ENCODE measurements around the gene FXN. TPM values are rescaled to one million over a fixed set of nuclear protein-coding genes. Genes with fewer than 3 reads are reported as not detected.

Gene FXN
- total RNA-seq, 4 donors from 2014 or later: 1.8 to 6.1 (median 3.9) TPM

DNA sequence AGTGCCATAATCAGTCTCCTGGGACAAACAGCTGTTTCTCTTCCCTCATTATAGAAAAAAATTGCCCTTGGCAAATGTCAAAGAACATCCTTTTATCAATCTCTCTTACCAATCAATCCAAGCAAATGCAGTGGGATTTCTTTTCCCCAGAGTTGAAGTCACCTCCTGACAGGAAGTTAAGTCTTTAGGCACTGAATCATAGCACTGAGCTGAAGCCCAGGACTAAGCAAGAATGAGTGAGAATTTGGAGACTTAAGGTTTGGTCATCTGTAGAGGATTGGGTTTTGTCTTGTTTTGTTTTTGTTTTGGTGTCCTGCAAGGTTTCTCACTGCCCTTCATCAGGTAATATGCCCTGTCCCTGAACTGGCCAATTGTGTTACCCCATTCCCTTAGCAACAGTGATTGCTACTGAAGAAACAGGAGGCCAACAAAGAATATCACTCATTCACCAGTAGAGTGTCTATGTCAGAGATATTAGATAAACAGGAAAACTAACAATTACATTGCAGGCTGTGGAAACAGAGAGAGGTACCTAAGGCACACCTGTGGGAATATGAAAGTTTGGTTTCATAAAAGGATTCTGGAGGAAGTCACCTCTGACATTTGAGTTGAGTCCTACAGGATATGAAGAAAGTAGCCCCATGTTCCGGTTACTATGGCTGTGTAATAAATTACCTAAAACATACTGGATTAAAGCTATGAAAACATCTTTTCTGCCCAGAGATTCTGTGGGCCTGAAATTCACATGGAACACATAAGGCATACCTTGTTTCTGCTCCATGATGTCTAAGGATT, 4.5 kb upstream of the FXN start:
- 65 to 85% methylated on average over 1 of the region's 1 CpG for WGBS, 2 donors
- no peaks in the 10 kb centered on the region for H3K27me3 ChIP-seq
- H3K36me3 ChIP-seq: no peaks in the 10 kb centered on the region
- H3K4me1 ChIP-seq: peaks cover 4 to 6% (median 5%) of the 10 kb centered on the region in 3 donors
- no peak overlapping the region for H3K27ac ChIP-seq
- H3K4me3 ChIP-seq: no peak overlapping the region
- no peaks in the 10 kb centered on the region for H3K9me3 ChIP-seq
- intact Hi-C loops (cut with DNase I): no loop called here
- no peak for TF ChIP-seq POLR2A (IDR thresholded peaks at IDR 0.05)
- TF ChIP-seq, protein P1, sequence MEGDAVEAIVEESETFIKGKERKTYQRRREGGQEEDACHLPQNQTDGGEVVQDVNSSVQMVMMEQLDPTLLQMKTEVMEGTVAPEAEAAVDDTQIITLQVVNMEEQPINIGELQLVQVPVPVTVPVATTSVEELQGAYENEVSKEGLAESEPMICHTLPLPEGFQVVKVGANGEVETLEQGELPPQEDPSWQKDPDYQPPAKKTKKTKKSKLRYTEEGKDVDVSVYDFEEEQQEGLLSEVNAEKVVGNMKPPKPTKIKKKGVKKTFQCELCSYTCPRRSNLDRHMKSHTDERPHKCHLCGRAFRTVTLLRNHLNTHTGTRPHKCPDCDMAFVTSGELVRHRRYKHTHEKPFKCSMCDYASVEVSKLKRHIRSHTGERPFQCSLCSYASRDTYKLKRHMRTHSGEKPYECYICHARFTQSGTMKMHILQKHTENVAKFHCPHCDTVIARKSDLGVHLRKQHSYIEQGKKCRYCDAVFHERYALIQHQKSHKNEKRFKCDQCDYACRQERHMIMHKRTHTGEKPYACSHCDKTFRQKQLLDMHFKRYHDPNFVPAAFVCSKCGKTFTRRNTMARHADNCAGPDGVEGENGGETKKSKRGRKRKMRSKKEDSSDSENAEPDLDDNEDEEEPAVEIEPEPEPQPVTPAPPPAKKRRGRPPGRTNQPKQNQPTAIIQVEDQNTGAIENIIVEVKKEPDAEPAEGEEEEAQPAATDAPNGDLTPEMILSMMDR (IDR thresholded peaks at IDR 0.05): no peak
- no peak for DNase-seq

GRCh38 chr9:69034071-69034470, 1.5 kb upstream of the FXN start:
- Histone ChIP-seq H3K4me3 (no peak overlapping the region), H3K4me1 (peaks cover 4 to 22% (median 9%) of the 10 kb centered on the region in 3 donors), H3K27me3 (no peaks in the 10 kb centered on the region), H3K27ac (no peak overlapping the region), H3K36me3 (no peaks in the 10 kb centered on the region), H3K9me3 (no peaks in the 10 kb centered on the region)
- intact Hi-C loops (cut with DNase I): no loop called here
- TF ChIP-seq, protein P1 (IDR thresholded peaks at IDR 0.05): no peak
- no peak for TF ChIP-seq POLR2A (IDR thresholded peaks at IDR 0.05)
- 51 to 59% methylated on average over 2 of the region's 2 CpGs for WGBS, 2 donors
- DNase-seq: no peak

- H3K9me3 ChIP-seq: no peaks in the 10 kb centered on the region
- H3K27me3 ChIP-seq: no peaks in the 10 kb centered on the region
- peak overlapping the region; percentile 63 to 90 (median 80) for H3K4me3 ChIP-seq
- peak overlapping the region; percentile 76 to 93 (median 86) for H3K27ac ChIP-seq
- H3K4me1 ChIP-seq: peaks cover 4 to 22% (median 9%) of the 10 kb centered on the region in 3 donors
- H3K36me3 ChIP-seq: no peaks in the 10 kb centered on the region
- DNase-seq: no peak
- intact Hi-C loops (cut with DNase I): no loop called here
- 1 to 4% methylated on average over 10 to 14 of the region's 14 CpGs for WGBS, 2 donors
- no peak for TF ChIP-seq POLR2A (IDR thresholded peaks at IDR 0.05)
- TF ChIP-seq, protein P1 (IDR thresholded peaks at IDR 0.05): no peak
Observed at GRCh38 chr9:69036309-69036708, 757 bp downstream of the FXN start.

DNA sequence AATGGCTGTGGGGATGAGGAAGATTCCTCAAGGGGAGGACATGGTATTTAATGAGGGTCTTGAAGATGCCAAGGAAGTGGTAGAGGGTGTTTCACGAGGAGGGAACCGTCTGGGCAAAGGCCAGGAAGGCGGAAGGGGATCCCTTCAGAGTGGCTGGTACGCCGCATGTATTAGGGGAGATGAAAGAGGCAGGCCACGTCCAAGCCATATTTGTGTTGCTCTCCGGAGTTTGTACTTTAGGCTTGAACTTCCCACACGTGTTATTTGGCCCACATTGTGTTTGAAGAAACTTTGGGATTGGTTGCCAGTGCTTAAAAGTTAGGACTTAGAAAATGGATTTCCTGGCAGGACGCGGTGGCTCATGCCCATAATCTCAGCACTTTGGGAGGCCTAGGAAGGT, 1.2 kb downstream of the FXN start:
- TF ChIP-seq POLR2A (IDR thresholded peaks at IDR 0.05): no peak
- TF ChIP-seq, protein P1 (IDR thresholded peaks at IDR 0.05): no peak
- 51 to 68% methylated on average over 8 to 10 of the region's 10 CpGs for WGBS, 2 donors
- DNase-seq: no peak
- H3K27ac ChIP-seq: peak overlapping the region; percentile 76 to 93 (median 86)
- H3K36me3 ChIP-seq: no peaks in the 10 kb centered on the region
- no peaks in the 10 kb centered on the region for H3K9me3 ChIP-seq
- H3K4me3 ChIP-seq: peak overlapping the region in 3 of 4 donors; percentile 72 to 90 (median 89)
- peaks cover 4 to 22% (median 9%) of the 10 kb centered on the region in 3 donors for H3K4me1 ChIP-seq
- H3K27me3 ChIP-seq: no peaks in the 10 kb centered on the region
- intact Hi-C loops (cut with DNase I): no loop called here

DNA sequence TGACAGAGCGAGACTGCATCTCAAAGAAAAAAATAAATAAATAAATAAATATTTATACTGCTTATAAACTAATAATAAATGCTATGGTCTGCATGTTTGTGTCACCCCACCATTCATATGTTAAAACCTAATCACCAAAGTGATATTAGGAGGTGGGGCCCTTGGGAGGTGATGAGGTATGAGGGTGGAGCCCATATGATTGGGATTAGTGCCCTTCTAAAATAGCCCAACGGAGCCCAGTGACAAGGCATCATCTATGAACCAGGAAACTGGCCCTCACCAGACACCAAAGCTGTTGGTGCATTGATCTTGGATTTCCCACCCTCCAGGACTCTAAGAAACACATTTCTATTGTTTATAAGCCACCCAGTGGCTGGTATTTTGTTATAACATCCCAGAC, 5.1 kb downstream of the FXN start:
- no peaks in the 10 kb centered on the region for H3K36me3 ChIP-seq
- intact Hi-C loops (cut with DNase I): no loop called here
- H3K9me3 ChIP-seq: no peaks in the 10 kb centered on the region
- H3K4me1 ChIP-seq: peaks cover 0 to 24% (median 4%) of the 10 kb centered on the region in 3 donors
- H3K27me3 ChIP-seq: no peaks in the 10 kb centered on the region
- WGBS, 2 donors: 94% methylated on average over 2 of the region's 2 CpGs
- DNase-seq: no peak
- no peak overlapping the region for H3K27ac ChIP-seq
- TF ChIP-seq, protein P1 (IDR thresholded peaks at IDR 0.05): no peak
- no peak for TF ChIP-seq POLR2A (IDR thresholded peaks at IDR 0.05)
- H3K4me3 ChIP-seq: no peak overlapping the region

Data from esophagus squamous epithelium (tissue), 5 donors.